HCT116 (cell line): Measurements from ENCODE around the gene SAE1. TPM values are rescaled to one million over a fixed set of nuclear protein-coding genes. Genes with fewer than 3 reads are reported as not detected.

Source experiments
- ATAC-seq: fragments of 200-7000 bp; cut with Tn5 transposase; 2 replicates; pipeline ENCODE4 v1.9.1; 2020; ENCODE audit warnings: mild to moderate bottlenecking, moderate library complexity
- BruUV-seq: library from RNA; stranded (reverse); fragments of 400-500 nt; replicated peaks from 2 replicates; lab custom pipeline; 2021; lab: Mats Ljungman, UMichigan
- CTCF ChIA-PET: fragments of 300-600 bp; sonication (Branson Sonifier 250); formaldehyde crosslinking; loops from one replicate; lab custom pipeline; 2021; ENCODE audit warnings: antibody characterized with exemption; lab: Charles Lee
- POLR2A ChIA-PET: fragments of 300-600, 350-600 bp; sonication (Branson Sonifier 250); formaldehyde crosslinking; loops from one replicate; lab custom pipeline; 2021; ENCODE audit warnings: antibody characterized with exemption; lab: Charles Lee
- RAD21 ChIA-PET, 2 experiments: fragments of 300-600 bp; sonication (Branson Sonifier 250); formaldehyde crosslinking; loops; one replicate each; lab custom pipeline; 2023; ENCODE audit warnings: low total read pairs in 2 of 2; ENCODE audit not compliant: uncharacterized antibody in 2 of 2, unreplicated experiment in 2 of 2, low non-redundant PET in 1 of 2; lab: Charles Lee
- DNase-seq: peaks from one replicate; pipeline ENCODE4 v3.0.0-alpha.2; 2010; ENCODE audit warnings: low read depth, low spot score
- H2AFZ ChIP-seq: fragments of 200-600 bp; shearing (Covaris generic), sonication (generic); 2 replicates; pipeline ENCODE4 v1.6.1; 2017; ENCODE audit warnings: low read depth, mixed run types, mixed read lengths, antibody characterized with exemption, low read length; ENCODE audit not compliant: poor library complexity, severe bottlenecking
- H3K27ac ChIP-seq: 2 replicates; pipeline ENCODE4 v1.5.1; 2012; ENCODE audit warnings: low read depth, low read length
- H3K27me3 ChIP-seq: fragments of 200-600 bp; sonication (generic); 2 replicates; pipeline ENCODE4 v1.6.1; 2016; ENCODE audit warnings: mixed run types, low read length, mixed read lengths; ENCODE audit not compliant: insufficient read depth
- H3K36me3 ChIP-seq, 2 experiments: fragments of 200-500 bp in 1 of 2; fragments of 200-600 bp in 1 of 2; sonication (Bioruptor generic) in 1 of 2; sonication (generic) in 1 of 2; 2 replicates each; pipeline versions ENCODE4 v1.5.1 to v1.6.1; 2014 to 2016; ENCODE audit warnings: low read length in 2 of 2, inconsistent platforms in 1 of 2, mixed read lengths in 1 of 2, mixed run types in 1 of 2; ENCODE audit not compliant: insufficient read depth in 2 of 2, control insufficient read depth in 1 of 2
- H3K4me1 ChIP-seq, 2 experiments: fragments of 200-600 bp in 1 of 2; sonication (generic) in 1 of 2; 2 replicates each; pipeline versions ENCODE4 v1.5.1 to v1.6.1; 2012 to 2017; ENCODE audit warnings: low read length in 2 of 2, inconsistent platforms in 1 of 2, mild to moderate bottlenecking in 1 of 2, mixed read lengths in 1 of 2, mixed run types in 1 of 2, moderate library complexity in 1 of 2; ENCODE audit not compliant: insufficient read depth in 2 of 2, control insufficient read depth in 1 of 2
- H3K4me2 ChIP-seq: fragments of 200-600 bp; sonication (generic); 2 replicates; pipeline ENCODE4 v1.6.1; 2017; ENCODE audit warnings: mixed run types, low read length, mixed read lengths
- H3K4me3 ChIP-seq, 2 experiments: fragments of 200-600 bp in 1 of 2; sonication (generic) in 1 of 2; replicated peaks in 1 of 2; 2 replicates each; pipeline ENCODE4 v1.5.1; 2011 to 2016; ENCODE audit warnings: low read length in 2 of 2, control low read depth in 1 of 2, low read depth in 1 of 2, mild to moderate bottlenecking in 1 of 2, mixed read lengths in 1 of 2, mixed run types in 1 of 2
- H3K79me2 ChIP-seq: fragments of 200-600 bp; sonication (generic); 2 replicates; pipeline ENCODE4 v1.6.1; 2017; ENCODE audit warnings: mild to moderate bottlenecking, mixed run types, low read length, moderate library complexity, mixed read lengths; ENCODE audit not compliant: insufficient read depth
- H3K9ac ChIP-seq: fragments of 200-600 bp; sonication (generic); 2 replicates; pipeline ENCODE4 v1.6.1; 2016; ENCODE audit warnings: low read length, mixed read lengths
- H3K9me2 ChIP-seq: fragments of 200-600 bp; sonication (generic), shearing (Covaris generic); 2 replicates; pipeline ENCODE4 v1.6.1; 2017; ENCODE audit warnings: mixed run types, mild to moderate bottlenecking, moderate library complexity; ENCODE audit not compliant: insufficient read depth
- H3K9me3 ChIP-seq, 2 experiments: fragments of 200-500 bp in 1 of 2; fragments of 200-600 bp in 1 of 2; sonication (Bioruptor generic) in 1 of 2; sonication (generic) in 1 of 2; 2 replicates each; pipeline ENCODE4 v1.6.1; 2014 to 2017; ENCODE audit warnings: low read length in 2 of 2, mixed read lengths in 2 of 2, inconsistent platforms in 1 of 2, low read depth in 1 of 2, mild to moderate bottlenecking in 1 of 2, mixed run types in 1 of 2, moderate library complexity in 1 of 2; ENCODE audit not compliant: control insufficient read depth in 1 of 2, insufficient read depth in 1 of 2
- H4K20me1 ChIP-seq: fragments of 200-600 bp; sonication (generic), shearing (Covaris generic); 2 replicates; pipeline ENCODE4 v1.6.1; 2017; ENCODE audit warnings: mixed run types, mild to moderate bottlenecking, moderate library complexity; ENCODE audit not compliant: insufficient read depth
- CBX3 ChIP-seq: IDR thresholded peaks from 2 replicates; pipeline ENCODE4 v1.6.1; 2012; ENCODE audit warnings: low read depth
- EGR1 ChIP-seq: IDR thresholded peaks from 2 replicates; pipeline ENCODE4 v1.6.1; 2012; ENCODE audit warnings: low read depth
- EZH2 ChIP-seq: fragments of 200-600 bp; sonication (generic); IDR thresholded peaks from 2 replicates; pipeline ENCODE4 v1.6.1; 2017; ENCODE audit warnings: antibody characterized with exemption, mixed run types
- EZH2phosphoT487 ChIP-seq: fragments of 200-600 bp; IDR thresholded peaks from 2 replicates; pipeline ENCODE4 v1.6.1; 2018; ENCODE audit warnings: antibody characterized with exemption, borderline replicate concordance
- POLR2A ChIP-seq: IDR thresholded peaks from 2 replicates; pipeline ENCODE4 v1.7.0; 2011; ENCODE audit warnings: borderline replicate concordance; ENCODE audit not compliant: insufficient read depth, insufficient read length; ENCODE audit errors: extremely low read depth
- POLR2AphosphoS5 ChIP-seq: IDR thresholded peaks from 2 replicates; pipeline ENCODE4 v1.6.1; 2011; ENCODE audit warnings: mild to moderate bottlenecking, low read depth, low read length, moderate library complexity
- RAD21 ChIP-seq: IDR thresholded peaks from 2 replicates; pipeline ENCODE4 v1.6.1; 2012; ENCODE audit warnings: low read depth, mild to moderate bottlenecking
- REST ChIP-seq: IDR thresholded peaks from 2 replicates; pipeline ENCODE4 v1.6.1; 2012; ENCODE audit warnings: low read depth
- SIN3A ChIP-seq: IDR thresholded peaks from 2 replicates; pipeline ENCODE4 v1.6.1; 2012; ENCODE audit warnings: low read depth
- SRF ChIP-seq: IDR thresholded peaks from 2 replicates; pipeline ENCODE4 v1.6.1; 2012; ENCODE audit warnings: low read depth
- TCF7L2 ChIP-seq: IDR thresholded peaks from 2 replicates; pipeline ENCODE4 v1.7.0; 2011; ENCODE audit warnings: borderline replicate concordance, inconsistent platforms; ENCODE audit not compliant: insufficient read depth, insufficient read length; ENCODE audit errors: extremely low read depth
- YY1 ChIP-seq: IDR thresholded peaks from 2 replicates; pipeline ENCODE4 v1.6.1; 2011; ENCODE audit warnings: low read length, low read depth, moderate library complexity, mild to moderate bottlenecking; ENCODE audit not compliant: insufficient replicate concordance; ENCODE audit errors: extremely low read depth
- intact Hi-C: fragments of 100-400 bp; cut with micrococcal nuclease; formaldehyde crosslinking; loops from 2 replicates; pipeline ENCODE4 v1.10.0; 2022
- total RNA-seq: library from RNA; stranded (reverse); gene quantifications from one replicate; pipeline ENCODE4 v1.2.1, GENCODE V29; 2021; ENCODE audit not compliant: unreplicated experiment
- TF ChIP-seq, protein P1 (sequence below): IDR thresholded peaks from 2 replicates; pipeline ENCODE4 v1.6.1; 2012
- TF ChIP-seq, protein P2 (sequence below): IDR thresholded peaks from 2 replicates; pipeline ENCODE4 v1.6.1; 2011; ENCODE audit warnings: mild to moderate bottlenecking, low read length, moderate library complexity; ENCODE audit not compliant: insufficient replicate concordance; ENCODE audit errors: extremely low read depth
- TF ChIP-seq, protein P3 (sequence below), 3 experiments: fragments of 200-600 bp in 1 of 3; sonication (generic) in 1 of 3; IDR thresholded peaks in 2 of 3; conservative IDR thresholded peaks in 1 of 3; 2 replicates each; pipeline ENCODE4 v1.5.1; 2012 to 2017; ENCODE audit warnings: low read depth in 2 of 3, low read length in 2 of 3, antibody characterized with exemption in 1 of 3, borderline replicate concordance in 1 of 3, control low read depth in 1 of 3, mild to moderate bottlenecking in 1 of 3, mixed read lengths in 1 of 3, mixed run types in 1 of 3, moderate library complexity in 1 of 3; ENCODE audit not compliant: insufficient read depth in 1 of 3

SAE1 gene
- total RNA-seq, 1 experiment from 2014 or later, result 213 TPM

DNA sequence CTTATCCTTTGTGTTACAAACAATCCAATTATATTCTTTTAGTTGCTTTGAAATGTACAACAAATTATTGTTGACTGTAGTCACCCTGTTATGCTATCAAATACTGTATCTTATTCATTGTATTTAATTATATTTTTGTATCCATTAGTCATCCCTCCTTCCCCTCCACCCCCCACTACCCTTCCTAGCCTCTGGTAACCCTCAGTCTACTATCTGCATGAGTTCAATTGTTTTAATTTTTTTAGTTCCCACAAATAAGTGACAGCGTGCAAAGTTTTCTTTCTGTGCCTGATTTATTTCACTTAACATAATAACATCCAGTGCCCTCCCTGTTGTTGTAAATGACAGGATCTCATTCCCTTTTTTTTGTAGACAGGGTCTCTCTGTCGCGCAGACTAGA is 4.5 kb downstream of the SAE1 start:
- ATAC-seq (no peak), DNase-seq (no peak)
- BruUV-seq, result no TSS peak
- no peaks in the 10 kb centered on the region for H3K27me3 ChIP-seq
- CTCF ChIA-PET, result no interaction called here
- no peak overlapping the region for H3K9ac ChIP-seq
- peaks cover 20% of the 10 kb centered on the region; the same call in 1 of the 2 replicates for H4K20me1 ChIP-seq
- no peak overlapping the region for H2AFZ ChIP-seq
- H3K4me2 ChIP-seq, result peak overlapping the region; percentile 4; the same call in 1 of the 2 replicates
- no peak overlapping the region; the same call in 1 of the 2 replicates for H3K27ac ChIP-seq
- TF ChIP-seq POLR2AphosphoS5 (no peak), EZH2 (no peak), YY1 (no peak), CBX3 (no peak), SRF (no peak), SIN3A (no peak), EZH2phosphoT487 (no peak), REST (no peak), EGR1 (no peak), RAD21 (no peak), TCF7L2 (no peak), POLR2A (no peak)
- TF ChIP-seq, protein P1, sequence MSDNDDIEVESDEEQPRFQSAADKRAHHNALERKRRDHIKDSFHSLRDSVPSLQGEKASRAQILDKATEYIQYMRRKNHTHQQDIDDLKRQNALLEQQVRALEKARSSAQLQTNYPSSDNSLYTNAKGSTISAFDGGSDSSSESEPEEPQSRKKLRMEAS, result no peak
- TF ChIP-seq, protein P2, sequence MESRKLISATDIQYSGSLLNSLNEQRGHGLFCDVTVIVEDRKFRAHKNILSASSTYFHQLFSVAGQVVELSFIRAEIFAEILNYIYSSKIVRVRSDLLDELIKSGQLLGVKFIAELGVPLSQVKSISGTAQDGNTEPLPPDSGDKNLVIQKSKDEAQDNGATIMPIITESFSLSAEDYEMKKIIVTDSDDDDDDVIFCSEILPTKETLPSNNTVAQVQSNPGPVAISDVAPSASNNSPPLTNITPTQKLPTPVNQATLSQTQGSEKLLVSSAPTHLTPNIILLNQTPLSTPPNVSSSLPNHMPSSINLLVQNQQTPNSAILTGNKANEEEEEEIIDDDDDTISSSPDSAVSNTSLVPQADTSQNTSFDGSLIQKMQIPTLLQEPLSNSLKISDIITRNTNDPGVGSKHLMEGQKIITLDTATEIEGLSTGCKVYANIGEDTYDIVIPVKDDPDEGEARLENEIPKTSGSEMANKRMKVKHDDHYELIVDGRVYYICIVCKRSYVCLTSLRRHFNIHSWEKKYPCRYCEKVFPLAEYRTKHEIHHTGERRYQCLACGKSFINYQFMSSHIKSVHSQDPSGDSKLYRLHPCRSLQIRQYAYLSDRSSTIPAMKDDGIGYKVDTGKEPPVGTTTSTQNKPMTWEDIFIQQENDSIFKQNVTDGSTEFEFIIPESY, result no peak
- TF ChIP-seq, protein P3, sequence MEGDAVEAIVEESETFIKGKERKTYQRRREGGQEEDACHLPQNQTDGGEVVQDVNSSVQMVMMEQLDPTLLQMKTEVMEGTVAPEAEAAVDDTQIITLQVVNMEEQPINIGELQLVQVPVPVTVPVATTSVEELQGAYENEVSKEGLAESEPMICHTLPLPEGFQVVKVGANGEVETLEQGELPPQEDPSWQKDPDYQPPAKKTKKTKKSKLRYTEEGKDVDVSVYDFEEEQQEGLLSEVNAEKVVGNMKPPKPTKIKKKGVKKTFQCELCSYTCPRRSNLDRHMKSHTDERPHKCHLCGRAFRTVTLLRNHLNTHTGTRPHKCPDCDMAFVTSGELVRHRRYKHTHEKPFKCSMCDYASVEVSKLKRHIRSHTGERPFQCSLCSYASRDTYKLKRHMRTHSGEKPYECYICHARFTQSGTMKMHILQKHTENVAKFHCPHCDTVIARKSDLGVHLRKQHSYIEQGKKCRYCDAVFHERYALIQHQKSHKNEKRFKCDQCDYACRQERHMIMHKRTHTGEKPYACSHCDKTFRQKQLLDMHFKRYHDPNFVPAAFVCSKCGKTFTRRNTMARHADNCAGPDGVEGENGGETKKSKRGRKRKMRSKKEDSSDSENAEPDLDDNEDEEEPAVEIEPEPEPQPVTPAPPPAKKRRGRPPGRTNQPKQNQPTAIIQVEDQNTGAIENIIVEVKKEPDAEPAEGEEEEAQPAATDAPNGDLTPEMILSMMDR (IDR thresholded peaks at IDR 0.05 in 2 of 3, conservative IDR thresholded peaks at IDR 0.05 in 1 of 3; ENCODE audit: borderline replicate concordance in 1 of 3, insufficient read depth in 1 of 3, low read depth in 2 of 3, low read length in 2 of 3), result no peak
- POLR2A ChIA-PET, result no interaction called here
- intact Hi-C loops, result no loop called here
- no peak overlapping the region for H3K4me3 ChIP-seq
- H3K9me3 ChIP-seq, result peaks cover 0 to under 1% of the 10 kb centered on the region in 2 experiments; a peak in 1 of 4 replicates
- peaks cover 95% of the 10 kb centered on the region for H3K79me2 ChIP-seq
- H3K4me1 ChIP-seq, result peaks cover 34 to 62% of the 10 kb centered on the region in 2 experiments
- peaks cover 5 to 11% of the 10 kb centered on the region in 2 experiments; a peak in 3 of 4 replicates for H3K36me3 ChIP-seq
- H3K9me2 ChIP-seq, result no peaks in the 10 kb centered on the region
- RAD21 ChIA-PET, result no interaction called here
